ENCODE results near the gene ABHD3. TPM values are rescaled to one million over a fixed set of nuclear protein-coding genes. Genes with fewer than 3 reads are reported as not detected.
"Not testable (repeated sequence)": the region's sequence is repeated elsewhere in the genome, so short reads cannot be mapped to it uniquely, and the experiment has no call there.

ABHD3 gene
- polyA plus RNA-seq, 1 donor, result 11.2 TPM

GRCh38 chr18:21638822-21639221, 65.8 kb downstream of the ABHD3 start:
- no peak for DNase-seq

DNA sequence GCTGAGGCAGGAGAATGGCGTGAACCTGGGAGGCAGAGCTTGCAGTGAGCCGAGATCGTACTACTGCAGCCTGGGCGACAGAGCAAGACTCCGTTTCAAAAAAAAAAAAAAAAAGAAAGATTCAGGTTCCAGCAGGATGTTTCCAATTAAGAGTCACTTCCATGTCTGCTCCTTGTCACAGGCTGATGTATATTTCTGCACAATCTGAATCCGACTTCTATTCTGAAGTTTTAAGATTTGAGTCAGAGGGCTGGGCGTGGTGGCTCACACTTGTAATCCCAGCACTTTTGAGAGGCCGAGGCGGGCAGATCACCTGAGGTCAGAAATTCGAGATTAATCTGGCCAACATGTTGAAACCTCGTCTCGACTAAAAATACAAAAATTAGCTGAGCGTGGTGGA, 67.8 kb downstream of the ABHD3 start:
- DNase-seq, result no peak

DNA sequence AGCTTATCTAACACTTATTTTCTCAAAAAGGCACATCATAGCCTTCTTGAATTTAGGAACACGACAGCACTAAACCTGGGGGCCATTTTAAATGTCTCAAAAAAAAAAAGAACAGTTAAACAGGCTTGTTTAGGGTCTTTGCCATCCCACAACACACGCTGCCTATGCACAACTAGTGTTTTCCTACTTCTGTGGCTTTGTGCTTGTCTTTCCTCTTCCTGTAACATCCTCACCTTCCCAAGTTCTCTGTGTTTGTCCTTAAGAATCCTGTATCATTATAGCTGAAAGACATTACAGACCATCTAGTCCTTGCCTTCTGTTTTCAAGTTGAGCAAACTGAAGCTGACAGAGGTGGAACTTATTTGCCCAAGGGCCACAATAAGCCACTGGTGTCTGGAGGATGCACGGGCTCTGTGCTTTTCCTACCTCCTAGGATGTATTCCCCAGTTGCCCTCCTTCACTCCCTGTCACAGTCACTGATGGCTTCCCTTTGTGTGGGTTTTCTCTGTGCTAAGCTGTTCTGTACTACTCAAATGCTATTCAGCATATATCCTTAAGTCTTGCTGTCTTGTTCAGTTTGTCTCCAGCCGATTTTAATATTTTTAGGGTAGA, 69.9 kb downstream of the ABHD3 start:
- DNase-seq, result no peak

DNA sequence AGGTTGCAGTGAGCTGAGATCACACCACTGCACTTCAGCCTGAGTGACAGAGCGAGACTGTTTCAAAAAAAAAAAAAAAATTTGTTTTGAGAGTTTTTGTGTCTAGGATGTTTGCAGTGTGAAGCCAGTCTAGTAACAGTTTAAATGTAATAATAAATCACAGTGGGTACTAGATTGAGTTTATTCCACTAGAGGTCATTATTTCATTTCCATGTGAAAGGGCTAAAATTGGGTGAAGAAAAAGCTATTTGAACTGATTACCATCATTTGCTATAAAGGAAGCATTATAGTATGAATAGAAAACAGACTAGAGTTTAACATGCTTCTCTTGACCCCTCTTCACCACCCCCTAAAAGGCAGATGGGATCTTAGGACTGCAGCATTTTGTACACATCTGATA, 72.2 kb downstream of the ABHD3 start:
- no peak for DNase-seq

- DNase-seq, result no peak
These were observed 75.3 kb downstream of the ABHD3 start for GRCh38 chr18:21629089-21629832.

GRCh38 chr18:21621640-21622039, 82.9 kb downstream of the ABHD3 start:
- not testable (repeated sequence) for DNase-seq

DNA sequence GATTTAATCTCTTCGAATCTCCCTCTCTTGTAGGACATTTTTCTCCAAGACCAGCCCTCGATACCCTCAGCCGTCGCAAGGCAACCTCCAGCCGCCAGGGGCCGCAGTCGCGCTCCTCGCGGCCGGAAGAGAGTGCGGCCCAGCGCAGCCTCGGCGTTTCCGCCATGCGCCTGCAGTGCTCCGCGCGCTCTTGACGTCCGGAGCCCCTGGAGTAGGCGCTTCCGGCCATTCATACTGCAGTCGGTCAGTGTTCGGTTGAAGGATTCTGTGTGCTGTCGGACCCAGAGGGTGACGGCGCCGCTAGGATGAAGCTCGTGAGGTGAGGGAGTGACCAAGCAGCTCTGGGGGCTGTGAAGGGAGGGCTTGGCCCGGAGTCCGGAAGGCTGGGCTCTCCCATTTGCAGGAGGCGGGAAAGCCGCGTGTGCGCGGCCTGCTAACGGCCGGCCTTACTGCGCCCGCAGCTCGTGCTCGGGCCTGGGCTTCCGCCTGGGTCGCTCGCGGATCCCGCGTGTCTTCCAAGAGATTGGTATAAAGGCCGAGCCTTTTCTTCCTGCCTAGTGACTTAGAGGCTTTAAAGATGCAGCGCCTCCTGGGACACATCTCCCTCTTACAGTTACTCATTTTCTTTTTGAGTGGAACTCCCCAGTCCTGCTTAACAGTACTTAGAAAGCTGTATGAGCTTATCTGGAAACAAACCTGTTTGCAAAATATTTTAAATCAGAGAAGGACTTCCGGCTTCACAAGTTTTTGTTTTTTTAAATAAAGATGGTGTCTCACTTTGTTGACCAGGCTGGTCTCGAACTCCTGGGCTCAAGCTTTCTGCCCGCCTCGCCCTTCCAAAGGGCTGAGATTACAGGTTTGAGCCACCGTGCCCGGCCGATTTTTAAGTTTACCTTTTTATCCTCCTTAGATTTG, 92.2 kb downstream of the ABHD3 start, which contains the start of gene SNRPD1:
Gene SNRPD1, plus strand, starts transcription at position 190 of the 915 bp plus-strand sequence. Its CDS starts 116 bp downstream, at position 306.
- DNase-seq, result peak; percentile 94

- DNase-seq, result not testable (repeated sequence)
These were observed 93.0 kb downstream of the ABHD3 start for GRCh38 chr18:21611401-21612124.

- no peak for DNase-seq
These were observed 99.4 kb downstream of the ABHD3 start for GRCh38 chr18:21605213-21605612.

- no peak for DNase-seq
These were observed 99.9 kb downstream of the ABHD3 start for GRCh38 chr18:21604671-21605070.

DNA sequence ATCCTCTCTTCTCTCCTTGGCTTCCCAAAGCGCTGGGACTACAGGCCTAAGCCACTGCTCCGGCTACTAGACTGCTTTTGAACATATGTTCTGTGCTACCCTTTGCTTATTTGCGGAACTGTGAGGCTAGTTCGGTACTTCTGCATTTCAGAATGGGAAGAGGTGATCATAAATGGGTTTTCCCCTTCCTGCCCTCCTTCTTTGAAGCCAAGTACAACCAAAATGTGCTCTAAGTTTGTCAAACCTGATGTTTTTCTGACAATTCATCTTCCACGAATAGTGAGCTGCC, 102.3 kb downstream of the ABHD3 start:
- no peak for DNase-seq

Other genes starting within 250 kb of the ABHD3 start
- gene ESCO1, start 104.1 kb downstream of the ABHD3 start, polyA plus RNA-seq (ENCODE audit: insufficient read length), result 18.0 TPM
- 75.6 TPM for gene SNRPD1, start 92.5 kb downstream of the ABHD3 start, polyA plus RNA-seq (ENCODE audit: insufficient read length)
- 46.1 TPM for gene MIB1, start 36.0 kb upstream of the ABHD3 start, polyA plus RNA-seq (ENCODE audit: insufficient read length)

Data from hindlimb muscle (tissue), 1 donor.